ENCODE measurements around the gene SLC51B. TPM values are rescaled to one million over a fixed set of nuclear protein-coding genes. Genes with fewer than 3 reads are reported as not detected.

Gene SLC51B
- total RNA-seq, 2 experiments from 2014 or later: not detected

- ChIA-PET POLR2A (interaction anchor here (0.6 to 0.9 kb wide), 4 partner anchors 10 to 281 kb away, joined by 4 to 5 read pairs (median 4); partner anchors contain the start of gene RNU5B-1), CTCF (ENCODE audit: unreplicated experiment) (interaction anchor here (1.2 kb wide), 1 partner anchor 151 kb away, joined by 3 read pairs; the partner anchor contains the start of gene CLPX)
- Histone ChIP-seq H3K9me3 (ENCODE audit: low read length) (no peaks in the 10 kb centered on the region), H3K4me2 (ENCODE audit: low read length) (peak overlapping the region; percentile 43), H3K36me3 (ENCODE audit: insufficient read depth, low read length) (no peaks in the 10 kb centered on the region), H3K27ac (ENCODE audit: low read depth, low read length, poor library complexity, severe bottlenecking) (no peak overlapping the region), H3K79me2 (ENCODE audit: insufficient read depth, low read depth, low read length) (peaks cover 1% of the 10 kb centered on the region; the same call in 1 of the 2 replicates), H3K4me1 (ENCODE audit: insufficient read depth, low read length, poor library complexity, severe bottlenecking) (peaks cover 11% of the 10 kb centered on the region), H3K4me3 (ENCODE audit: low read depth, low read length, poor library complexity, severe bottlenecking) (no peak overlapping the region), H3K9me2 (ENCODE audit: insufficient read depth, low read length) (no peaks in the 10 kb centered on the region), H4K20me1 (ENCODE audit: insufficient read depth, low read length) (no peaks in the 10 kb centered on the region), H2AFZ (ENCODE audit: low read length) (peak overlapping the region; percentile 94)
- intact Hi-C loops (cut with micrococcal nuclease; ENCODE audit: unreplicated experiment): loop anchor here (1.0 to 10.0 kb wide), 6 partner anchors 21 to 351 kb away; partner anchors contain the start of genes CLPX, RNU5A-1 and RNU5B-1
- TF ChIP-seq CTCF (conservative IDR thresholded peaks at IDR 0.05; ENCODE audit: low read length) (peak; percentile 76), EZH2phosphoT487 (IDR thresholded peaks at IDR 0.05; ENCODE audit: borderline replicate concordance, low read depth, low read length) (no peak)
- peak; percentile 68 for DNase-seq (ENCODE audit: low spot score)
- no TSS peak for BruUV-seq (replicated peaks)
Observed at GRCh38 chr15:65033659-65034269, 11.4 kb upstream of the SLC51B start.

- H3K4me3 ChIP-seq (ENCODE audit: low read depth, low read length, poor library complexity, severe bottlenecking): no peak overlapping the region
- H3K9me3 ChIP-seq (ENCODE audit: low read length): no peaks in the 10 kb centered on the region
- CTCF ChIA-PET (ENCODE audit: unreplicated experiment): interaction anchor here (1.2 kb wide), 1 partner anchor 151 kb away, joined by 3 read pairs; the partner anchor contains the start of gene CLPX
- no peak overlapping the region for H3K4me2 ChIP-seq (ENCODE audit: low read length)
- no peaks in the 10 kb centered on the region for H3K36me3 ChIP-seq (ENCODE audit: insufficient read depth, low read length)
- POLR2A ChIA-PET: interaction anchor here (0.7 kb wide), 1 partner anchor 50 kb away, joined by 3 read pairs; no protein-coding TSS in a partner anchor
- BruUV-seq (replicated peaks): no TSS peak
- H4K20me1 ChIP-seq (ENCODE audit: insufficient read depth, low read length): no peaks in the 10 kb centered on the region
- DNase-seq (ENCODE audit: low spot score): no peak
- intact Hi-C loops (cut with micrococcal nuclease; ENCODE audit: unreplicated experiment): loop anchor here (10.0 kb wide), 1 partner anchor 150 kb away; the partner anchor contains the start of gene CLPX
- H3K9me2 ChIP-seq (ENCODE audit: insufficient read depth, low read length): no peaks in the 10 kb centered on the region
- H3K27ac ChIP-seq (ENCODE audit: low read depth, low read length, poor library complexity, severe bottlenecking): no peak overlapping the region
- no peak overlapping the region for H2AFZ ChIP-seq (ENCODE audit: low read length)
- TF ChIP-seq EZH2phosphoT487 (IDR thresholded peaks at IDR 0.05; ENCODE audit: borderline replicate concordance, low read depth, low read length) (no peak), CTCF (conservative IDR thresholded peaks at IDR 0.05; ENCODE audit: low read length) (no peak)
- no peaks in the 10 kb centered on the region for H3K79me2 ChIP-seq (ENCODE audit: insufficient read depth, low read depth, low read length)
- H3K4me1 ChIP-seq (ENCODE audit: insufficient read depth, low read length, poor library complexity, severe bottlenecking): peaks cover 11% of the 10 kb centered on the region
Observed at GRCh38 chr15:65034719-65035118, 10.5 kb upstream of the SLC51B start.

- POLR2A ChIA-PET: interaction anchor here (0.7 kb wide), 1 partner anchor 26 kb away, joined by 3 read pairs; no protein-coding TSS in a partner anchor
- TF ChIP-seq EZH2phosphoT487 (IDR thresholded peaks at IDR 0.05; ENCODE audit: borderline replicate concordance, low read depth, low read length): no peak
- TF ChIP-seq CTCF (conservative IDR thresholded peaks at IDR 0.05; ENCODE audit: low read length): no peak
Observed at GRCh38 chr15:65037309-65037708, 7.9 kb upstream of the SLC51B start.

More at GRCh38 chr15:65037309-65037708, 7.9 kb upstream of the SLC51B start:
- Histone ChIP-seq H3K4me3 (ENCODE audit: low read depth, low read length, poor library complexity, severe bottlenecking) (no peak overlapping the region), H3K9me3 (ENCODE audit: low read length) (no peaks in the 10 kb centered on the region), H3K27ac (ENCODE audit: low read depth, low read length, poor library complexity, severe bottlenecking) (no peak overlapping the region), H3K36me3 (ENCODE audit: insufficient read depth, low read length) (no peaks in the 10 kb centered on the region), H3K9me2 (ENCODE audit: insufficient read depth, low read length) (no peaks in the 10 kb centered on the region), H4K20me1 (ENCODE audit: insufficient read depth, low read length) (no peaks in the 10 kb centered on the region), H3K4me2 (ENCODE audit: low read length) (no peak overlapping the region), H3K79me2 (ENCODE audit: insufficient read depth, low read depth, low read length) (no peaks in the 10 kb centered on the region), H3K4me1 (ENCODE audit: insufficient read depth, low read length, poor library complexity, severe bottlenecking) (peaks cover 11% of the 10 kb centered on the region), H2AFZ (ENCODE audit: low read length) (no peak overlapping the region)
- DNase-seq (ENCODE audit: low spot score): no peak
- no TSS peak for BruUV-seq (replicated peaks)
- CTCF ChIA-PET (ENCODE audit: unreplicated experiment): no interaction called here
- intact Hi-C loops (cut with micrococcal nuclease; ENCODE audit: unreplicated experiment): loop anchor here (10.0 kb wide), 1 partner anchor 147 kb away; the partner anchor contains the start of gene CLPX

All from OCI-LY7 (cell line).